Motor neuron (in vitro differentiated cells): ENCODE results near the gene COL23A1. TPM values are rescaled to one million over a fixed set of nuclear protein-coding genes. Genes with fewer than 3 reads are reported as not detected.

Experiments
- ATAC-seq, 8 experiments: fragments of 200-7000 bp; cut with Tn5 transposase; replicated peaks in 6 of 8; 2 replicates each; pipeline ENCODE4 v1.8.0; 2021; ENCODE audit warnings: mild to moderate bottlenecking in 8 of 8, moderate library complexity in 8 of 8
- H3K27ac ChIP-seq, 2 donors: fragments of 250-450 bp; sonication (Bioruptor Pico); 2 replicates each; pipeline ENCODE4 v1.9.0; 2021; ENCODE audit warnings: antibody characterized with exemption in 2 of 2, mild to moderate bottlenecking in 2 of 2, moderate library complexity in 1 of 2
- H3K4me1 ChIP-seq, 2 donors: fragments of 250-450 bp; sonication (Bioruptor Pico); replicated peaks in 1 of 2; 2 replicates each; pipeline ENCODE4 v1.6.1; 2021; ENCODE audit warnings: antibody characterized with exemption in 2 of 2, mild to moderate bottlenecking in 2 of 2, moderate library complexity in 1 of 2
- H3K4me3 ChIP-seq, 5 donors: fragments of 250-450 bp; sonication (Bioruptor Pico); 2 replicates each; pipeline ENCODE4 v1.9.0; 2021; ENCODE audit warnings: antibody characterized with exemption in 5 of 5, mild to moderate bottlenecking in 5 of 5, moderate library complexity in 4 of 5
- WGBS, 10 experiments: fragments of 450-650 bp; shearing (Covaris generic); methylation state at CpG; one replicate each; pipeline ENCODE4 v1.0.0; 2022; 5-methylcytosine and 5-hydroxymethylcytosine counted together
- in situ Hi-C, 9 experiments: fragments of 400-800 bp; cut with MboI; loops; one replicate each; pipeline ENCODE4 v1.15.0; 2021; ENCODE audit warnings: low sequenced_read_pairs in 9 of 9, low pct_unique_long_range_greater_than_20kb in 2 of 9; ENCODE audit not compliant: unreplicated experiment in 9 of 9
- total RNA-seq, 8 experiments: library from RNA; unstranded; fragments of 300-600 nt; gene quantifications; 2 replicates each; pipeline versions ENCODE4 v1.2.3 to v1.2.4, GENCODE V29; 2022

COL23A1 gene
- total RNA-seq, 8 experiments from 2014 or later: 0.10 to 10.8 (median 0.20) TPM

- Histone ChIP-seq H3K27ac (no peak overlapping the region), H3K4me1 (no peaks in the 10 kb centered on the region), H3K4me3 (no peak overlapping the region)
- in situ Hi-C loops: loop anchor here in 7 of 9 experiments (25.0 kb wide), 2 partner anchors 285 to 310 kb away; partner anchors contain the start of gene COL23A1 (in 4 of the 7)
- ATAC-seq: no peak
- 50 to 83% (median 80%) methylated on average over 1 to 6 of the region's 9 CpGs; no CpG with 5 or more reads in 3 of the 10 experiments for WGBS, 10 experiments
These were observed 312.8 kb downstream of the COL23A1 start for GRCh38 chr5:178277346-178277745.

DNA sequence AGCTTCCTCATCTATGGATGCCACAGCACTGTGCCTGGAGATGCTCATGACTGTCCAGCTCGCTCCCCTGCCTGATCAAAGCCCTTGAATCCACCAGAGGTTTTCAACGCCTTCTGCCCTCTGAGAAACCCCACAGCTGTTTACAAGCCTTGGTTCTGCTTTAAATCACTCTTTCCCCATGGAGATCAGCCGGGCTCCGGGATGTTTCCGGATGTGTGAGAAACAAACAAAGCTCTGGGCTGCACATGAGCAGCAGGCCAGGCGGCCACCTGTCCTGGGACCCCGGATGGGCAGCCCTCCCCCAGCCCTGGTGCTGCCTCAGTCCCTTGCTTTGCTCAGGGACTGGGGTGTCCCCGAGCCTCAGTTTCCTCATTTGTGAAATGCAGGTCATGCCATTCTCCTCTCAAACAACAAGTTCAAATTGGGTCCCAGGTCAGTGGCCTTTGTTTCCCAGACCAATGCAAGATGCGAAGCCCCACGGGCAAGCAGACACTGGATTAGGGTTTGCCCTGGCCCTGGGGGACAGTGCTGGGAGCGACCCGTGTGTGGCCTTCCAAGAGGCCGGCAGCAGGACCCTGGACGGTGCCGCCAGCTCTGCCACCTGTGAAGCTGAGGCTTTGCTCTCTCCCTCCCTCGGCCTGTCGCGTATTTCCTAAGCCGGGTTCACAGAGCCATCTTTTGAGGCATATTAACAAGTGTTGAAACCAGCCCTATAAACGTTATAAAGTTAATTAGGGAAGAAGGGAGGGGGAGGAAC, 315.2 kb downstream of the COL23A1 start:
- 10 to 87% (median 65%) methylated on average over 1 to 7 of the region's 20 CpGs; no CpG with 5 or more reads in 2 of the 10 experiments for WGBS, 10 experiments
- in situ Hi-C loops: loop anchor here in 7 of 9 experiments (25.0 kb wide), 2 partner anchors 287 to 312 kb away; partner anchors contain the start of gene COL23A1 (in 4 of the 7)

GRCh38 chr5:178273665-178274541, 316.3 kb downstream of the COL23A1 start:
- in situ Hi-C loops: no loop called here
- Histone ChIP-seq H3K4me1 (peaks cover 0 to 3% of the 10 kb centered on the region in 2 donors), H3K4me3 (no peak overlapping the region), H3K27ac (no peak overlapping the region)
- peak in 5 of 8 experiments; percentile 7 to 91 (median 78) for ATAC-seq
- 57 to 100% (median 82%) methylated on average over 1 to 5 of the region's 14 CpGs; no CpG with 5 or more reads in 6 of the 10 experiments for whole genome bisulfite sequencing, 10 experiments

More for the DNA sequence above, 315.2 kb downstream of the COL23A1 start:
- Histone ChIP-seq H3K27ac (no peak overlapping the region), H3K4me3 (no peak overlapping the region), H3K4me1 (peaks cover 0 to 3% of the 10 kb centered on the region in 2 donors)
- no peak for ATAC-seq

- in situ Hi-C loops: no loop called here
- ATAC-seq: no peak
- H3K4me1 ChIP-seq: peaks cover 0 to 3% of the 10 kb centered on the region in 2 donors
- H3K27ac ChIP-seq: no peak overlapping the region
- no peak overlapping the region for H3K4me3 ChIP-seq
- WGBS, 10 experiments: 82 to 100% (median 87%) methylated on average over 2 to 12 of the region's 15 CpGs; no CpG with 5 or more reads in 6 of the 10 experiments
These were observed 317.2 kb downstream of the COL23A1 start for GRCh38 chr5:178273041-178273440.

- H3K27ac ChIP-seq: no peak overlapping the region
- in situ Hi-C loops: no loop called here
- no peak for ATAC-seq
- peaks cover 0 to 3% of the 10 kb centered on the region in 2 donors for H3K4me1 ChIP-seq
- no peak overlapping the region for H3K4me3 ChIP-seq
- no CpG with 5 or more reads among the region's 9 CpGs for WGBS, 10 experiments
These were observed 317.6 kb downstream of the COL23A1 start for GRCh38 chr5:178272591-178272990.

DNA sequence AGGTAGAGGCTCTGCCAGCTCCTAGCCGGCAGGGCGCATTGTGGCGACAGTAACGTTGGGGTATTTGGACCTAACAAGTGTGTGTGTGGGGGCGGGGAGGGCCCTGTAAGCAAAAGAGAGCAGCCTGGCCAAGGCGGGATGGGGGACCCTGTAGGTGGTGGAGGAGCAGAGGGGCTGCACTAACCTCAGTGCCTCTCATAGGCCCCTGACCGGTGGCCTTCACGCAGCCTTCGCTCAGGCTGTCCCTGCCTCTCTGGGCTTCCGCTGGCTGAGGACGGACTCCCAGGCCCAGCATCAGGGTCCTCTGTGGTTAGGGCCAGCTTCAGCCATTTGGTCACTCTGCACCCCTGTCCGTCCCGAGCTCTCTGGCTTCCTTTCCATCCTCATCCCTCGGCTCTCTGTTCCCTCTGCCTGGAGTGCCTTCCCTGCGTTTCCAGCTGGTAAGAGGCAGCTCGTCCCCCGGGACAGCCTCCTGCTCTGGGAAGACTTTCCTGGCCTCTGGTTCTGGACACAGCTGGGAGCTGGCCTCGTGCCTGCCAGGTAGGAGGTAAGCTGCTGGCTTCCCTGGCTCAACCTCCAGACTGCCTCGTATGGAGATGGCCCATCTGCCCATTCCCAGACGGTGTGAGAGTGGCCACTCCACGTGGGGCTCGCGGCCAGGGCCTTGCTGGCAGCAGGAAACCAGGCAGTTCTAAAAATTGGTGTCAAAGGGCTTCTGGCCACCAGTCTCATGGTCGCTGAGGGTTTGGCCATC, 318.3 kb downstream of the COL23A1 start:
- no peak for ATAC-seq
- Histone ChIP-seq H3K4me1 (peaks cover 0 to 3% of the 10 kb centered on the region in 2 donors), H3K27ac (no peak overlapping the region), H3K4me3 (no peak overlapping the region)
- in situ Hi-C loops: no loop called here
- WGBS, 10 experiments: 0 to 91% (median 83%) methylated on average over 1 to 10 of the region's 24 CpGs; no CpG with 5 or more reads in 6 of the 10 experiments

GRCh38 chr5:178271231-178271630, 319.0 kb downstream of the COL23A1 start:
- Histone ChIP-seq H3K4me1 (peaks cover 0 to 3% of the 10 kb centered on the region in 2 donors), H3K4me3 (no peak overlapping the region), H3K27ac (no peak overlapping the region)
- ATAC-seq: no peak
- 62 to 100% (median 78%) methylated on average over 1 to 3 of the region's 4 CpGs; no CpG with 5 or more reads in 6 of the 10 experiments for WGBS, 10 experiments
- in situ Hi-C loops: no loop called here

- Histone ChIP-seq H3K4me3 (no peak overlapping the region), H3K27ac (no peak overlapping the region), H3K4me1 (peaks cover 0 to 3% of the 10 kb centered on the region in 2 donors)
- 57 to 100% (median 70%) methylated on average over 1 of the region's 1 CpG; no CpG with 5 or more reads in 5 of the 10 experiments for WGBS, 10 experiments
- in situ Hi-C loops: no loop called here
- no peak for ATAC-seq
These were observed 320.7 kb downstream of the COL23A1 start for GRCh38 chr5:178269499-178269898.

- in situ Hi-C loops: no loop called here
- peaks cover 0 to 3% of the 10 kb centered on the region in 2 donors for H3K4me1 ChIP-seq
- H3K27ac ChIP-seq: no peak overlapping the region
- ATAC-seq: no peak
- 0 to 100% (median 75%) methylated on average over 1 to 6 of the region's 10 CpGs; no CpG with 5 or more reads in 2 of the 10 experiments for WGBS, 10 experiments
- no peak overlapping the region for H3K4me3 ChIP-seq
These were observed 322.3 kb downstream of the COL23A1 start for GRCh38 chr5:178267876-178268275.

DNA sequence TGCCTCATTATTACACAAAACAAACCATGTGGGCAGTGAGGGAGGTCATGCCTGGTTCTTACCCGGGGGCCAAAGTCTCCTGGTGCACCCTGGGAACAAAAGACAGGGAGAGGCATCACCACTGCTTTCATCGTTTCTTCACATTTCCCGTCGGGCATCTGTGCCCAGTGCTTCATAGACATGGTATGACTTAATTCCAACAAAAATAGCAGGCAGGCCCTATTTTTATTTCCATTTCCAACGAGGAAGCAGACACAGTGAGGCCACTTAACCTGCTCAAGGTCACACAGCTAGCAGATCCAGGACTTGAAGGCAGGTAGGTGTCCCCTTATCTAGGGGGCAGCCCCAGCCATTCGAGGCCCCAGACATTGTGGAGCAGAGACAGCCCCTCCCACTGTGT, 322.9 kb downstream of the COL23A1 start:
- H3K27ac ChIP-seq: no peak overlapping the region
- ATAC-seq: no peak
- H3K4me3 ChIP-seq: no peak overlapping the region
- in situ Hi-C loops: no loop called here
- peaks cover 0 to 3% of the 10 kb centered on the region in 2 donors for H3K4me1 ChIP-seq
- WGBS, 10 experiments: 0 to 74% (median 20%) methylated on average over 1 to 6 of the region's 6 CpGs; no CpG with 5 or more reads in 5 of the 10 experiments

DNA sequence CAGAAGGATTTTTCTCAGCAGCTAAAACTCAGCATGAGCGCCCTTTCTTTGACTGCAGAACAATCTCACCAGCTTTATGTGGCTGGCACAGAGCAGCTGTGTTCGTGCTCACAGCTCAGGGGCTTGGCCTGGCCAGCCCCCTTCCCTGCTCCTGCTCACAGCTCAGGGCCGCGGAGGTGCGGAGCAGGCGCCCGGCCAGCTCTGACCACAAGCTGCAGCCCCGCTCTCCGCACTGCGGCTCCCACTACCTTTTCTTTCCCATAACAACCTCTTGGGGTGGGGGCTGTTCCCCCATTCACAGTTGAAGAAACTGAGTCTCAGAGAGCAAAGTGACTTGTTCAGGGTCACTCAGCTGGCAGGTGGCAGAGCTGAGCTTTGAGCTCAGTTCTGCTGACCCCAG, 323.6 kb downstream of the COL23A1 start:
- Histone ChIP-seq H3K4me1 (peaks cover 0 to 3% of the 10 kb centered on the region in 2 donors), H3K4me3 (no peak overlapping the region), H3K27ac (no peak overlapping the region)
- in situ Hi-C loops: no loop called here
- 0 to 83% (median 43%) methylated on average over 1 to 9 of the region's 10 CpGs; no CpG with 5 or more reads in 5 of the 10 experiments for WGBS, 10 experiments
- ATAC-seq: no peak

- Histone ChIP-seq H3K4me3 (no peak overlapping the region), H3K27ac (no peak overlapping the region), H3K4me1 (peaks cover 0 to 3% of the 10 kb centered on the region in 2 donors)
- 20 to 100% (median 87%) methylated on average over 1 to 3 of the region's 7 CpGs; no CpG with 5 or more reads in 5 of the 10 experiments for WGBS, 10 experiments
- in situ Hi-C loops: no loop called here
- no peak for ATAC-seq
These were observed 324.4 kb downstream of the COL23A1 start for GRCh38 chr5:178265746-178266145.
